Adrenal gland (tissue), 12 donors: Measurements from ENCODE around the gene FOXC2. TPM values are rescaled to one million over a fixed set of nuclear protein-coding genes. Genes with fewer than 3 reads are reported as not detected.

Experiments
- DNase-seq, 7 donors: peaks; one replicate each; pipeline ENCODE4 v3.0.0-alpha.2; 2019 to 2020
- H3K27ac ChIP-seq, 5 donors: fragments of 200-600 bp; sonication (generic) in 4 of 5; 1 replicate in 3 of 5; 2 replicates in 2 of 5; pipeline versions ENCODE4 v1.5.1 to v1.8.0; 2016 to 2020; ENCODE audit warnings: mild to moderate bottlenecking in 1 of 5
- H3K27me3 ChIP-seq: fragments of 200-600 bp; 2 replicates; pipeline ENCODE4 v1.8.0; 2021
- H3K36me3 ChIP-seq, 2 donors: fragments of 200-600 bp; replicated peaks in 1 of 2; 1 replicate in 1 of 2; 2 replicates in 1 of 2; pipeline versions ENCODE4 v1.5.1 to v1.8.0; 2018 to 2022
- H3K4me1 ChIP-seq, 2 donors: fragments of 200-600 bp; replicated peaks in 1 of 2; 1 replicate in 1 of 2; 2 replicates in 1 of 2; pipeline versions ENCODE4 v1.5.1 to v1.8.0; 2018 to 2021
- H3K4me3 ChIP-seq, 4 donors: fragments of 200-600 bp; sonication (generic) in 3 of 4; one replicate each; pipeline ENCODE4 v1.5.1; 2016 to 2018
- H3K9me3 ChIP-seq, 3 donors: fragments of 200-600 bp; sonication (generic) in 1 of 3; replicated peaks in 1 of 3; 1 replicate in 2 of 3; 2 replicates in 1 of 3; pipeline versions ENCODE4 v1.5.1 to v1.8.0; 2016 to 2021
- POLR2A ChIP-seq, 2 donors: fragments of 450-650 bp; IDR thresholded peaks; one replicate each; pipeline ENCODE4 v1.6.1; 2017; ENCODE audit warnings: antibody characterized with exemption in 2 of 2, mild to moderate bottlenecking in 2 of 2, moderate library complexity in 1 of 2
- WGBS, 4 donors: extraction: QIAGEN DNeasy Blood & Tissue Kit in 2 of 4; methylation state at CpG; one replicate each; pipeline versions ENCODE4 v1.1.5 to v1.1.7; 2013 to 2017; 5-methylcytosine and 5-hydroxymethylcytosine counted together
- intact Hi-C, 2 donors: fragments of 100-400 bp; cut with DNase I; formaldehyde crosslinking; loops; one replicate each; pipeline versions ENCODE4 v1.14.1 to v1.15.0; 2022 to 2023
- polyA plus RNA-seq, 3 donors: library from polyadenylated mRNA; stranded (reverse); fragments of 200-250 nt in 2 of 3; fragments of 350-450 nt in 1 of 3; fragmentation: Illumina TruSeq in 1 of 3; extraction: RNeasy Lipid Tissue Mini Kit (QIAGEN cat#74804) in 1 of 3; gene quantifications; one replicate each; pipeline ENCODE4 v1.2.3, GENCODE V29; 2013 to 2014
- total RNA-seq, 9 donors: library from RNA; depleted of rRNA in 4 of 9; stranded (reverse); fragments of >200 nt in 4 of 9; fragments of 120-200 nt in 1 of 9; fragmentation: NEBNext Ultra II Directional in 1 of 9; extraction: Animal tissue kit (Norgen Biotek cat#: 25700) in 1 of 9; gene quantifications; one replicate each; pipeline versions ENCODE4 v1.1.0 to v1.2.4, GENCODE V29; 2013 to 2023
- TF ChIP-seq, protein P1 (sequence below), 6 experiments: fragments of 450-650 bp in 4 of 6; fragments of 200-600 bp in 2 of 6; sonication (generic) in 1 of 6; IDR thresholded peaks; 1 replicate in 5 of 6; 2 replicates in 1 of 6; pipeline versions ENCODE4 v1.5.1 to v1.8.0; 2016 to 2021; ENCODE audit warnings: antibody characterized with exemption in 6 of 6, mild to moderate bottlenecking in 2 of 6, moderate library complexity in 1 of 6
- donor health status: healthy with polysubstance abuse.
- donor health status: Bipolar disorder and iron deficiency.
- donor health status: DM: yes; HTN: yes; CAD: no.
- donor health status: DM: no; HTN: no; CAD: no.
- donor health status: DM: no; HTN: no; CAD: no.
- donor health status: DM: yes; HTN: yes; CAD: no.

FOXC2 gene
- total and polyA plus RNA-seq, 12 donors = 0.39 to 4.8 (median 2.1) TPM

- no peak for TF ChIP-seq POLR2A (IDR thresholded peaks at IDR 0.05)
- TF ChIP-seq, protein P1, sequence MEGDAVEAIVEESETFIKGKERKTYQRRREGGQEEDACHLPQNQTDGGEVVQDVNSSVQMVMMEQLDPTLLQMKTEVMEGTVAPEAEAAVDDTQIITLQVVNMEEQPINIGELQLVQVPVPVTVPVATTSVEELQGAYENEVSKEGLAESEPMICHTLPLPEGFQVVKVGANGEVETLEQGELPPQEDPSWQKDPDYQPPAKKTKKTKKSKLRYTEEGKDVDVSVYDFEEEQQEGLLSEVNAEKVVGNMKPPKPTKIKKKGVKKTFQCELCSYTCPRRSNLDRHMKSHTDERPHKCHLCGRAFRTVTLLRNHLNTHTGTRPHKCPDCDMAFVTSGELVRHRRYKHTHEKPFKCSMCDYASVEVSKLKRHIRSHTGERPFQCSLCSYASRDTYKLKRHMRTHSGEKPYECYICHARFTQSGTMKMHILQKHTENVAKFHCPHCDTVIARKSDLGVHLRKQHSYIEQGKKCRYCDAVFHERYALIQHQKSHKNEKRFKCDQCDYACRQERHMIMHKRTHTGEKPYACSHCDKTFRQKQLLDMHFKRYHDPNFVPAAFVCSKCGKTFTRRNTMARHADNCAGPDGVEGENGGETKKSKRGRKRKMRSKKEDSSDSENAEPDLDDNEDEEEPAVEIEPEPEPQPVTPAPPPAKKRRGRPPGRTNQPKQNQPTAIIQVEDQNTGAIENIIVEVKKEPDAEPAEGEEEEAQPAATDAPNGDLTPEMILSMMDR (IDR thresholded peaks at IDR 0.05) = no peak
- H3K27ac ChIP-seq = no peak overlapping the region
- H3K36me3 ChIP-seq = no peaks in the 10 kb centered on the region
- H3K4me1 ChIP-seq = peaks cover 7 to 11% of the 10 kb centered on the region in 2 donors
- peaks cover 3% of the 10 kb centered on the region for H3K27me3 ChIP-seq
- intact Hi-C loops = no loop called here
- no peaks in the 10 kb centered on the region for H3K9me3 ChIP-seq
- 61 to 90% (median 66%) methylated on average over 5 of the region's 5 CpGs for WGBS, 4 donors
- no peak overlapping the region for H3K4me3 ChIP-seq
- DNase-seq = no peak
These were observed 10.1 kb upstream of the FOXC2 start for GRCh38 chr16:86556576-86556975.

GRCh38 chr16:86557587-86557986 lies 9.0 kb upstream of the FOXC2 start:
- no peaks in the 10 kb centered on the region for H3K9me3 ChIP-seq
- WGBS, 4 donors = 65 to 80% (median 66%) methylated on average over 4 of the region's 4 CpGs
- H3K36me3 ChIP-seq = no peaks in the 10 kb centered on the region
- peaks cover 3% of the 10 kb centered on the region for H3K27me3 ChIP-seq
- peaks cover 7 to 11% of the 10 kb centered on the region in 2 donors for H3K4me1 ChIP-seq
- TF ChIP-seq POLR2A (IDR thresholded peaks at IDR 0.05) = no peak
- TF ChIP-seq, protein P1 (IDR thresholded peaks at IDR 0.05) = no peak
- intact Hi-C loops = no loop called here
- H3K27ac ChIP-seq = no peak overlapping the region
- no peak for DNase-seq
- H3K4me3 ChIP-seq = no peak overlapping the region

GRCh38 chr16:86558355-86559193 lies 8.1 kb upstream of the FOXC2 start:
- WGBS, 4 donors = 61 to 68% (median 64%) methylated on average over 28 of the region's 28 CpGs
- no peaks in the 10 kb centered on the region for H3K9me3 ChIP-seq
- H3K27ac ChIP-seq = no peak overlapping the region
- intact Hi-C loops = no loop called here
- DNase-seq = no peak
- peaks cover 3% of the 10 kb centered on the region for H3K27me3 ChIP-seq
- no peak overlapping the region for H3K4me3 ChIP-seq
- peaks cover 7 to 11% of the 10 kb centered on the region in 2 donors for H3K4me1 ChIP-seq
- H3K36me3 ChIP-seq = no peaks in the 10 kb centered on the region
- TF ChIP-seq, protein P1 (IDR thresholded peaks at IDR 0.05) = no peak
- TF ChIP-seq POLR2A (IDR thresholded peaks at IDR 0.05) = no peak

DNA sequence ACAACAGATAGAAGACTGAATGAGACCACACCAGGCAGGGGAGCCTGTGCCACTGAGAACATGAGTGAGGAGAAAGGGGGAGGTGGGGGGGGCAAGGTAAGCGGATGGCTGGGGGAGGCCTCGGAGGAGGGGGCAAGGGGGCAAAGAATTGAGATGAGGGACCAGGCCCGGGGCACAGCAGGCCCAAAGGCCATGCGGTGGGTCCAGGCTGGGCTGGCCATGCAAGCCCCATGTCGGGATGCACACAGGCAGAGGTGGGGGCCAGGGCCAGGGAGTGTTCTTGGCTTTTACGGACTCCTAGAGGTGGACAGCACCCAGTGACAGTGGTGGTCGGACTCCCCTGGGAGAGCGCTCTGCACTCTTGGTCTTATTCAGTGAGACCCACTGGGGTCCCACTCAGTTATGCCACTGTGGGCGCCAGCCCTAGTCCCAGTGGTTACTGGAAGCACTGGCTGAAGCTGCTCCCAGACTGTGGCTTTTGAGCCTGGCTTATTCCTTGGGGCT lies 6.8 kb upstream of the FOXC2 start:
- H3K4me1 ChIP-seq = peaks cover 3 to 6% of the 10 kb centered on the region in 2 donors
- TF ChIP-seq, protein P1 (IDR thresholded peaks at IDR 0.05) = no peak
- TF ChIP-seq POLR2A (IDR thresholded peaks at IDR 0.05) = no peak
- H3K36me3 ChIP-seq = no peaks in the 10 kb centered on the region
- H3K9me3 ChIP-seq = no peaks in the 10 kb centered on the region
- no peak for DNase-seq
- peaks cover 12% of the 10 kb centered on the region for H3K27me3 ChIP-seq
- intact Hi-C loops = loop anchor here in 1 of 2 donors (10.0 kb wide), 1 partner anchor 715 kb away; no protein-coding TSS in a partner anchor
- no peak overlapping the region for H3K27ac ChIP-seq
- no peak overlapping the region for H3K4me3 ChIP-seq
- WGBS, 4 donors = 74 to 89% (median 76%) methylated on average over 5 to 9 of the region's 9 CpGs
